HG02678 (cell line): Measurements from ENCODE around the gene TDP2.
"Not testable (repeated sequence)": the region's sequence is repeated elsewhere in the genome, so short reads cannot be mapped to it uniquely, and the experiment has no call there.

Experiments used
- ATAC-seq: cut with Tn5 transposase; IDR thresholded peaks from one replicate; pipeline ENCODE4 v1.9.1; 2021; ENCODE audit warnings: mild to moderate bottlenecking, moderate library complexity; ENCODE audit not compliant: unreplicated experiment

The TDP2 gene

GRCh38 chr6:24683297-24684296 lies 16.9 kb upstream of the TDP2 start:
- ATAC-seq, result no peak

DNA sequence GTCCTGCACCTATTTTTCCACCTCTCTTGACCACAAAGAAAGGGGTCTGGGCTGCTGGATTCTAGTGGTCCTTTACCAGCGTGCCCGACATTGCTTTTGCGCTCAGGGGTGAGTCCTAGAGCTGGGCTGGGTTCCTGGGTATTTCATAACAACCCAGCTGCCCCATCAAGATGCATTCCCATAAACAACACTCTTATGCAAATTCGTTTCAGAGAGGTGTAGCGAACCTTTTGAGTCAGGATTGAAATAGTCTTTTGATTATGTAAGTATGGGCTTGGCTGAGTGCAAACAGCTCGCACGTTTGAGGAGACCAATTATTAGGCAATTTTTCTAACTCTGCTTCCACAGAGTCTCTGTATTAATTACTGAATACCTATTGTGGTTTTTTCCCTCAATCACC lies 13.9 kb upstream of the TDP2 start:
- ATAC-seq, result no peak

GRCh38 chr6:24678792-24679352 lies 12.2 kb upstream of the TDP2 start:
- not testable (repeated sequence) for ATAC-seq

- ATAC-seq, result no peak
Observed at GRCh38 chr6:24673625-24674024, 6.9 kb upstream of the TDP2 start.

- ATAC-seq, result no peak
Observed at GRCh38 chr6:24672620-24673182, 6.0 kb upstream of the TDP2 start.

GRCh38 chr6:24671077-24671476 lies 4.4 kb upstream of the TDP2 start:
- ATAC-seq, result not testable (repeated sequence)

DNA sequence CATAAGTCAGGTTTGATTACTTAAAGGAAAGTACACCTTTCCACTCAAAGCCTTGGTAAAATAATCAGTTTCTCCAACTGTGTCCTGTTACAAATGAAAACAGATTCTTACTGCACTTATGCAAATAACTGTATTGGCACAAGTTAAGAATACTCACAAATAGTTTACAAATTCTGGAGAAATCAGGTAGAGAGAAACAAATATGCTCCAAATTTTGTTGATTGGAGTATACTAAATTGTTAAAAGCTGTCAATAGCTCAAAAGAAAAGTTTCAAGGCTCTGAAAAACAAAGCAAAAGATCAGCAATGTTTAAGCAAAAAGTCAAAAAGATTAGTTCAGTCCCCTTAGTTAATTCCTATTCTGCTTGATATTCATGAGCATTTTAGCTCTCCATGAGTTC lies 3.8 kb upstream of the TDP2 start:
- not testable (repeated sequence) for ATAC-seq

- ATAC-seq, result no peak
Observed at GRCh38 chr6:24668997-24669361, 2.3 kb upstream of the TDP2 start.

- ATAC-seq, result not testable (repeated sequence)
Observed at GRCh38 chr6:24668066-24668996, 1.6 kb upstream of the TDP2 start.

DNA sequence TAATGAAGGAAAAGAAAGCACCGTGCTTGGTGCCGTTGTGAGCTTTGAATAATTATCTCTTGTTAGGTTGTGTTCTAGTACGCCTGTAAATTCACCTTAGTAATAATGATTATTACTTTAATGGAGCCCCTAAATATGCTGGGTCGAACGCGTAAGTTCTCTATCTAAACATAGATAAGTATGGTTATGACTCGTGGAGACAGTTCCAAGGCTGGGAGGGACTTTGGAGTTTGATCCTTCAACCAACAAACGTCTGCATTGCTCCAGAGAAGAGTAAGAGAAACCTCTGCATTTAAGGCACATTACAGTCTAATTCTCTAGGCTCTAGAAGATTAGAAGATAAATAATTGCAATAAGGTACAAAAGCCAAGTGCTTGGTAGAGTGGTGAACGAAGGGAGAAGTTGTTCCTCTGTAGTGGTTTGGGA lies 692 bp upstream of the TDP2 start:
- peak; percentile 3 for ATAC-seq

GRCh38 chr6:24666097-24666640 lies 530 bp downstream of the TDP2 start:
- peak; percentile 31 for ATAC-seq

DNA sequence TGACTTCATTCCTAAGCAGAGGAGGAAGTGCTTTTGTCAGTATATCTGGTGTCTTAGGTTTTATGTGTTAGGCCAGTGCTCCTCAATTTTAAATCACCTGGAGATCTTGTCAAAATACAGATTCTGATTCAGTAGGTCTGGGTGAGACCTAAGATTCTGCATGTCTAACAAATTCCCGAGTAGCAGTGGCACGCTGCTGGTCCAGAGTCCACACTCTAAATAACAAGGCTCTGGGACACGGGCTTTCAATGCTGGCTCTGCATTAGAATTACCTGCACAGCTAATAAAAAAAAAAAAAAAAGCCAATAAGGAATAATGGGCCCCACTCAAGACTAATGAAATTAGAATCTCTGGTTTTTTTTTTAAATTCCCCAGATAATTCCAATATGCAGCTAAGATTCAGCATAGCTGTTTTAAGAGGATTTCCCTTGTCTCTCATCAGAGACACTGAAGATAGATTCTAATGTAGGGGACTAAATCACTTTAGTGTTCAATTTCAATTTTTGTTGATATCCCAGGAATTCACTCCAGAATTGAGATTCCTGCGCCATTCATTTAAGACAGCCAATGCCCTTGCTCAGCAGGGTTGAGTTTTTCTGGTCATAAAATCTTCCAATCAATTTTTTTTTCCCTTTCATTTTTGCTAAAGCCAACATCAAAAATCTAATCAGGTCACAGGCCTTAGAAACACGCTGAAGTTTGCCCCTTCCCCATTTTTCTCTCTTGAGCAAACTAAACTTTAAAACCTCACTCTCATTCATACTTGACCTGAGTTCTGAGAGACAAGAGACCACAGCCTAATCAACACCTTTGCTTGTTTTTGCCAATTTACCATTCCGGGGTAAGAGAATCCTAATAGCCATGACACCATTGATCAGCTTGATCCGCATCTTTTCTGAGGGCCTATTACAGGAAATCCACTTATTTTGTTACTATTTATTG lies 2.4 kb downstream of the TDP2 start:
- ATAC-seq, result no peak

DNA sequence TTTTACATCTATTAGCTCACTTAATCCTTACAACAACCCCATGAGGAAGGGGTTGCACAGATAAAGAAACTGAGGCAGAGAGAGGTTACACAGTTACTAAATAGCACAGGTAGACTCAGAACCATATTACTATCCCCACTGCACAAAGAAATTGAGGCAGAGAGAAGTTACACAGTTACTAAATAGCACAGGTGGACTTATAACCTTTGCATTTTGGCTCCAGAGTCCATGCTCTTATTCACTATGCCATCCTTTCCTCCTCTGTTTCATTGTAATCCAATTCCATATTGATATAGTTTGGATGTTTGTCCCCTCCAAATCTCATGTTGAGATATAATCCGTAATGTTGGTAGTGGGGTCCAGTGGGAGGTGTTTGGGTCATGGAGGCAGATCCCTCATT lies 3.5 kb downstream of the TDP2 start:
- ATAC-seq, result no peak

- ATAC-seq, result no peak
Observed at GRCh38 chr6:24662236-24662635, 4.5 kb downstream of the TDP2 start.

DNA sequence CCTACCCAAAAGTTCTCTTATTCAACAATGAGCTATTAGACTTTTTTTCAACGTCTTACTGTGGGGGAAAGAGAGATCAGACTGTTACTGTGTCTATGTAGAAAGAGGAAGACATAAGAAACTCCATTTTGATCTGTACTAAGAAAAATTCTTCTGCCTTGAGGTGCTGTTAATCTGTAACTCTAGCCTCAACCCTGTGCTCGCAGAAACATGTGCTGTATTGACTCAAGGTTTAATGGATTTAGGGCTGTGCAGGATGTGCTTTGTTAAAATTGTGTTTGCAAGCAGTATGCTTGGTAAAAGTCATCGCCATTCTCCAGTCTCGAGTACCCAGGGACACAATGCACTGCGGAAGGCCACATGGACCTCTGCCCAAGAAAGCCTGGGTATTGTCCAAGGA lies 4.9 kb downstream of the TDP2 start:
- not testable (repeated sequence) for ATAC-seq

DNA sequence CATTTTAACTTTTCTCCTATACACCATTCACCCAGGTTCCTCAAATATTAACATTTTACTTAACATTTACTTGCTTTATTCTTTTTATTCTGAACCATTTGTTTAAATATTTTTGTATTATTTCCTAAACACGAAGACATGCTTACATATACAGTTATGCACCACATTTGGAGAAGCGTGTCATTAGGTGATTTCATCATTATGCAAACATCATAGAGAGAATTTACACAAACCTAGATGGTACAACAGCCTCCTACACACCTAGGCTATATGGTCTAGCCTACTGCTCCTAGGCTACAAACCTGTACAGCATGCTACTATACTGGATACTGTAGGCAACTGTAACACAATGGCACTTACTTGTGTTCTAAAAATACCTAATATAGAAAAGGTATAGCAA lies 6.6 kb downstream of the TDP2 start:
- ATAC-seq, result no peak

- ATAC-seq, result no peak
Observed at GRCh38 chr6:24659561-24659960, 7.1 kb downstream of the TDP2 start.

DNA sequence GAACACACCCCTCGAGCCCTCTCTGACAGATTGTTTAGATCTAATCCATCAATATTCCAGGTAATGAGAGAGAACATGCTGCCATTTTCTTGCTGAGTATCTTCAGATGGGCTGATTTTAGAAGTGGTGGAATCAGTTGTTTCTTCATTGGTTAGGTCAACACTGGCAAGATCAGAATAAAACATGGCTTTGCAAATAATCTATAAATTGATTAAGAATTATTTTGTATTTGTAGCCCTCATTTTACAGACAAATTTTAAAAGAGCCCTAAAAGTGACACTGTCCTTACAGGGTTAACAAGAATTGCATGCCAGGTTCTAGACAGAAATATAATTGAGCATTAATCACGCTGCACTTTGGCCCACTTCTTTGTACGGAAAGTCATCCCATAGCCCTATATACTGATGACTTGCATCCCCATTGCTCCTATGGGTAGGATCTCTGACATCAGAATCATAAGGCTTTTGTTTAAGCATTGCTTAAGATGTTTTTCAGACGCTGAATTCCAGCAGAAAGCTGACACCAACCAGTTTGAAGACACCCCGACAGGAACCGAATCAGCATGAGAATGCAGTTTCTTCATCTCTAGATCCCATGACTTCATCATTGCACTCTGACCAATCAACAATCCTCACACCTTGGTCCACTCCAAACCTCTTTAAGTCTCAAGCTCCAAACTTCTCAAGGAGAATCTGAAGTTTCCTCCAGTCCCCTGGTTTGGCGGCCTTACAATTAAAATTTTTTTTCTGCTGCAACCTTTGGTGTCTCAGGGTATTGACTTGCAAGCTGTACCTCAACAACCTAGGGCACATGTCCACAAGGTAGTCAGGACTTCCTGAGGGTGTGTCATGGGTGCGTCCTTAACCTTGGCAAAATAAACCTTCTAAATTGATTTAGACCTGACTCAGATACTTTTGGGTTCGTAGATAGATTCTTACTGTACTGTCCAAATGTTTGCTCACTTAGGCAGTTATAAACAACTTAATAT lies 7.8 kb downstream of the TDP2 start:
- no peak for ATAC-seq
